ENCODE data around the gene PTPRG.

The PTPRG gene

DNA sequence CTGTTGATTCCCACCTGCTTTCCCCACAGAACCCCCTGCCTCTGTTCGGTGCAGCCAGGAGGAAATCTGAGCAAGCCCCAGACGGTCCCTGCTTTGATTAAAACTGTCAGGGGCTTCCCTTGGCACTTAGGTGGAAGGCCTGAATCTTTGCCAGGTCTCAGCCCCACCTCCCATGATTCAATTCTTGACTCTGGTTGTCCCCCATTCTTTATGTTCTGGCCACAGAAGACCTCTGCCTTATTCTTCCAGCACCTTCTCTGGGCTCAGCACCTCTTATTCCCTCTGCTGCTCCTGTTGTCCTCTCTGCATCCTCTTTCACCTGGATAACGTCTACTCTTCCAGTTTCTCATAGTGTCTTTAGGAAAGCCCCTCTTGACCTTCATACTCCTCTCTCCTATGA is 349.4 kb downstream of the PTPRG start:
- no peaks in the 10 kb centered on the region for H3K9me3 ChIP-seq (ENCODE audit: control insufficient read depth, insufficient read depth, low read depth, low read length)
- peaks cover 39% of the 10 kb centered on the region for H3K4me1 ChIP-seq (ENCODE audit: control insufficient read depth, insufficient read depth, low read length)
- H3K36me3 ChIP-seq (ENCODE audit: control insufficient read depth, insufficient read depth, low read length): no peaks in the 10 kb centered on the region
- no peaks in the 10 kb centered on the region for H3K27me3 ChIP-seq (ENCODE audit: control insufficient read depth, insufficient read depth, low read length)
- H3K9ac ChIP-seq (ENCODE audit: low read length): no peak overlapping the region
- no peak overlapping the region for H3K27ac ChIP-seq (ENCODE audit: low read depth, low read length)
- H3K4me3 ChIP-seq (ENCODE audit: low read depth, low read length): no peak overlapping the region

DNA sequence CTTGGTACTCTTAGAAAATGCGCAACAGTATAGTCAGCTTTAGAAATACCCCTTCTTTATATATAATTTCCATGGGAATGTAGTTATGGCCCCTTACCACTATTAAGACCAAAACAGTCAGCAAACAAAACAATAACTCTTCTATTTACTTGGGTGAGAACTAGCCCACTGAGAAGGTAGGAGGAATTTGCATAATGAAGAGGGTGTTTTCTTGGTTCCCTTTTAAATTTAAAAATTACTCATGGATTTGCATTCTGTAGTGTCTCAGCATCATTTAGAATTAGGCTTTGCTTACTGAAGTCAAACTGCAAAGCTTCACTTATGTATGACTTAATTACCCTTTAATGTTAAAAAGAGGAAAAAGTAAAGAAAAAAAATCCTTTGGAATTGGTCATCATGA is 350.8 kb downstream of the PTPRG start:
- H3K9ac ChIP-seq (ENCODE audit: low read length): no peak overlapping the region
- no peaks in the 10 kb centered on the region for H3K9me3 ChIP-seq (ENCODE audit: control insufficient read depth, insufficient read depth, low read depth, low read length)
- H3K36me3 ChIP-seq (ENCODE audit: control insufficient read depth, insufficient read depth, low read length): no peaks in the 10 kb centered on the region
- H3K4me1 ChIP-seq (ENCODE audit: control insufficient read depth, insufficient read depth, low read length): peaks cover 48% of the 10 kb centered on the region
- H3K27me3 ChIP-seq (ENCODE audit: control insufficient read depth, insufficient read depth, low read length): no peaks in the 10 kb centered on the region
- no peak overlapping the region for H3K4me3 ChIP-seq (ENCODE audit: low read depth, low read length)
- H3K27ac ChIP-seq (ENCODE audit: low read depth, low read length): no peak overlapping the region

DNA sequence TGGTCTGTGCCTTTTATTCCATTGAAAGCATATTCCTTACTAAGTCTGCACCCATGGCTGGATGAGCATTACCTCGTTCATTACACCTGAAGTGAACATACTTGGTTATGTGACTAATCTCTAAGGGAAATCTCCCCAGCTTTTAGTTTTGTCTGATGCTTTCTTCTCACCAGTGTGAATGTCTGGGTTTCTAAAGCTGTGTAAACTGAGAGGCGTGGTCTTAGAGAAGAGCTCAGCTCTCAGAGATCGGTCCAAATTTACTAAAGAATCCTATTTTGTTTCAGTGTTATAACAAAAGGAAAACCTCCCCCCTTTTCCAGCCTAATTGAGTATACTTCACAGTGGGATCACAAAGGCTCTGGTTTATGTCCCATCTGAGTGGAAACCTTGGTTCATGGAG is 352.3 kb downstream of the PTPRG start:
- Histone ChIP-seq H3K36me3 (ENCODE audit: control insufficient read depth, insufficient read depth, low read length) (no peaks in the 10 kb centered on the region), H3K27me3 (ENCODE audit: control insufficient read depth, insufficient read depth, low read length) (no peaks in the 10 kb centered on the region), H3K4me3 (ENCODE audit: low read depth, low read length) (no peak overlapping the region), H3K9me3 (ENCODE audit: control insufficient read depth, insufficient read depth, low read depth, low read length) (no peaks in the 10 kb centered on the region), H3K27ac (ENCODE audit: low read depth, low read length) (no peak overlapping the region), H3K4me1 (ENCODE audit: control insufficient read depth, insufficient read depth, low read length) (peaks cover 63% of the 10 kb centered on the region), H3K9ac (ENCODE audit: low read length) (no peak overlapping the region)

GRCh38 chr3:61914276-61914675 is 352.9 kb downstream of the PTPRG start:
- Histone ChIP-seq H3K4me3 (ENCODE audit: low read depth, low read length) (no peak overlapping the region), H3K27me3 (ENCODE audit: control insufficient read depth, insufficient read depth, low read length) (no peaks in the 10 kb centered on the region), H3K27ac (ENCODE audit: low read depth, low read length) (no peak overlapping the region), H3K9me3 (ENCODE audit: control insufficient read depth, insufficient read depth, low read depth, low read length) (no peaks in the 10 kb centered on the region), H3K36me3 (ENCODE audit: control insufficient read depth, insufficient read depth, low read length) (no peaks in the 10 kb centered on the region), H3K4me1 (ENCODE audit: control insufficient read depth, insufficient read depth, low read length) (peaks cover 69% of the 10 kb centered on the region), H3K9ac (ENCODE audit: low read length) (no peak overlapping the region)

DNA sequence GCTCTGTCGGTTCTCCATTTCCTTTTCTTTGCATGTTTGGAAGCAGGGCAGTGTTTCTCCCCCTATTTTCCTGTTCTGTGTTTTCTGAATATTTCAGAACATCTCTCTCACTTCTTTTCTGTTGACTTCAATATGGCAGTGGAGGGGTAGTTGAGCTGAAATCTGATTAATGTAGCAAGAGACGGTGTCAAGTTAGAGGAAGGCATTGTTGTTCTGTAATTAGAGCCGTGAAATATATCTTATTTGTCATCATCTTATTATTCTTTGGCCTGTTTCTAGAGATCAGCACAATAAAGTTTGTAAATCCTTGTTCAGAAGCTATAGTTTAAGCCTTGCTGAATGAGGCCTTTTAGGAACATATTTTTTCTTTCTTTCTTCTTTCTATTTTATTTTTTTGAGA is 353.9 kb downstream of the PTPRG start:
- Histone ChIP-seq H3K9ac (ENCODE audit: low read length) (no peak overlapping the region), H3K36me3 (ENCODE audit: control insufficient read depth, insufficient read depth, low read length) (no peaks in the 10 kb centered on the region), H3K4me1 (ENCODE audit: control insufficient read depth, insufficient read depth, low read length) (peaks cover 66% of the 10 kb centered on the region), H3K4me3 (ENCODE audit: low read depth, low read length) (no peak overlapping the region), H3K27me3 (ENCODE audit: control insufficient read depth, insufficient read depth, low read length) (no peaks in the 10 kb centered on the region), H3K27ac (ENCODE audit: low read depth, low read length) (no peak overlapping the region), H3K9me3 (ENCODE audit: control insufficient read depth, insufficient read depth, low read depth, low read length) (no peaks in the 10 kb centered on the region)

GRCh38 chr3:61919371-61919770 is 358.0 kb downstream of the PTPRG start:
- Histone ChIP-seq H3K27ac (ENCODE audit: low read depth, low read length) (no peak overlapping the region), H3K9me3 (ENCODE audit: control insufficient read depth, insufficient read depth, low read depth, low read length) (no peaks in the 10 kb centered on the region), H3K4me3 (ENCODE audit: low read depth, low read length) (no peak overlapping the region), H3K36me3 (ENCODE audit: control insufficient read depth, insufficient read depth, low read length) (no peaks in the 10 kb centered on the region), H3K27me3 (ENCODE audit: control insufficient read depth, insufficient read depth, low read length) (no peaks in the 10 kb centered on the region), H3K9ac (ENCODE audit: low read length) (no peak overlapping the region), H3K4me1 (ENCODE audit: control insufficient read depth, insufficient read depth, low read length) (peaks cover 46% of the 10 kb centered on the region)

GRCh38 chr3:61922118-61922517 is 360.7 kb downstream of the PTPRG start:
- no peak overlapping the region for H3K4me3 ChIP-seq (ENCODE audit: low read depth, low read length)
- peaks cover 43% of the 10 kb centered on the region for H3K4me1 ChIP-seq (ENCODE audit: control insufficient read depth, insufficient read depth, low read length)
- H3K27me3 ChIP-seq (ENCODE audit: control insufficient read depth, insufficient read depth, low read length): no peaks in the 10 kb centered on the region
- no peaks in the 10 kb centered on the region for H3K9me3 ChIP-seq (ENCODE audit: control insufficient read depth, insufficient read depth, low read depth, low read length)
- H3K36me3 ChIP-seq (ENCODE audit: control insufficient read depth, insufficient read depth, low read length): no peaks in the 10 kb centered on the region
- no peak overlapping the region for H3K27ac ChIP-seq (ENCODE audit: low read depth, low read length)
- H3K9ac ChIP-seq (ENCODE audit: low read length): no peak overlapping the region

- Histone ChIP-seq H3K27ac (ENCODE audit: low read depth, low read length) (no peak overlapping the region), H3K36me3 (ENCODE audit: control insufficient read depth, insufficient read depth, low read length) (no peaks in the 10 kb centered on the region), H3K9me3 (ENCODE audit: control insufficient read depth, insufficient read depth, low read depth, low read length) (no peaks in the 10 kb centered on the region), H3K27me3 (ENCODE audit: control insufficient read depth, insufficient read depth, low read length) (no peaks in the 10 kb centered on the region), H3K9ac (ENCODE audit: low read length) (no peak overlapping the region), H3K4me3 (ENCODE audit: low read depth, low read length) (no peak overlapping the region), H3K4me1 (ENCODE audit: control insufficient read depth, insufficient read depth, low read length) (peaks cover 30% of the 10 kb centered on the region)
Observed at GRCh38 chr3:61924090-61924735, 362.8 kb downstream of the PTPRG start.

- H3K4me1 ChIP-seq (ENCODE audit: control insufficient read depth, insufficient read depth, low read length): peaks cover 28% of the 10 kb centered on the region
- no peaks in the 10 kb centered on the region for H3K36me3 ChIP-seq (ENCODE audit: control insufficient read depth, insufficient read depth, low read length)
- H3K9me3 ChIP-seq (ENCODE audit: control insufficient read depth, insufficient read depth, low read depth, low read length): no peaks in the 10 kb centered on the region
- H3K27ac ChIP-seq (ENCODE audit: low read depth, low read length): no peak overlapping the region
- H3K9ac ChIP-seq (ENCODE audit: low read length): no peak overlapping the region
- H3K27me3 ChIP-seq (ENCODE audit: control insufficient read depth, insufficient read depth, low read length): no peaks in the 10 kb centered on the region
- H3K4me3 ChIP-seq (ENCODE audit: low read depth, low read length): no peak overlapping the region
Observed at GRCh38 chr3:61924991-61925390, 363.6 kb downstream of the PTPRG start.

- H3K4me3 ChIP-seq (ENCODE audit: low read depth, low read length): no peak overlapping the region
Observed at GRCh38 chr3:61925721-61926120, 364.4 kb downstream of the PTPRG start.

DNA sequence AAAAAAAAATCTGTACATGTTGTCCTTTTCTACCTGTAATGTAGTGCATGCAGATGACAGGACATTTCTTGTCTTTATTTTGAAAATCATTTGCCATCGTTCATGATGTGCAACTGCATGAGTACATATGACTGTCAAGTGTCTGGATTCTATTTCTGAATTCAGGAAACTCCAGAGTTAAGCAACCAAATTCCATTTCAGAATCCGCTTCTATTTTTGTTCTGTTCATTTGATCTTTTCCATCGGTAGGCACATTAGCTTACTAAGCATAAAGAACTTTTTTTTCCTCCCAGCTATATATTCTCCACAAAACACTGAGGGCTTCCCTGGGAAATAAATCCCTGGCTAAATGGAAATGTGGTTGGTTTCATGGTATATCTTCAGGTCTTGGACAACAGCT is 365.6 kb downstream of the PTPRG start:
- Histone ChIP-seq H3K9ac (ENCODE audit: low read length) (no peak overlapping the region), H3K4me1 (ENCODE audit: control insufficient read depth, insufficient read depth, low read length) (peaks cover 29% of the 10 kb centered on the region), H3K9me3 (ENCODE audit: control insufficient read depth, insufficient read depth, low read depth, low read length) (no peaks in the 10 kb centered on the region), H3K36me3 (ENCODE audit: control insufficient read depth, insufficient read depth, low read length) (no peaks in the 10 kb centered on the region), H3K27me3 (ENCODE audit: control insufficient read depth, insufficient read depth, low read length) (no peaks in the 10 kb centered on the region), H3K27ac (ENCODE audit: low read depth, low read length) (no peak overlapping the region), H3K4me3 (ENCODE audit: low read depth, low read length) (no peak overlapping the region)

More at GRCh38 chr3:61925721-61926120, 364.4 kb downstream of the PTPRG start:
- H3K36me3 ChIP-seq (ENCODE audit: control insufficient read depth, insufficient read depth, low read length): no peaks in the 10 kb centered on the region
- no peak overlapping the region for H3K9ac ChIP-seq (ENCODE audit: low read length)
- H3K27me3 ChIP-seq (ENCODE audit: control insufficient read depth, insufficient read depth, low read length): no peaks in the 10 kb centered on the region
- peaks cover 28% of the 10 kb centered on the region for H3K4me1 ChIP-seq (ENCODE audit: control insufficient read depth, insufficient read depth, low read length)
- no peaks in the 10 kb centered on the region for H3K9me3 ChIP-seq (ENCODE audit: control insufficient read depth, insufficient read depth, low read depth, low read length)
- no peak overlapping the region for H3K27ac ChIP-seq (ENCODE audit: low read depth, low read length)

DNA sequence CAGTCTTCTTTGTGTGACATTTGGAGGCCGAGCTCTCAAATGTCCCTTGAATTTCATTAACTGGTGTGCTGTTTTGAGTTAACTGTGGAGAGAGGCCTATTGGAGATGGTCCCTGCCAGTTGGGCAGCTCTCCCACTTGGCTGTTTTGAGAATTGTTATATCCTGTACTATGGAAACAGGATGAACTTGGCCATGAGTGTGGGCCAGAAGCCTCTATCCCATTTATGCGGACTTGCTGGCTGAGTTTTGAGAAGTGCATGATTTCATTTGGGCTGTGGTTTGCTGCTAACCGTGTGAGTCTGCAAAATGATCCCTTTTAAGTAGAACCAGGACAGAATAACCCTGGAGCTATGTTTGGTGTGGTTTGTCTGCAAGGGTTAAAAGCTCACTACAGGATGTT is 366.0 kb downstream of the PTPRG start:
- Histone ChIP-seq H3K27ac (ENCODE audit: low read depth, low read length) (no peak overlapping the region), H3K4me1 (ENCODE audit: control insufficient read depth, insufficient read depth, low read length) (peaks cover 25% of the 10 kb centered on the region), H3K9ac (ENCODE audit: low read length) (no peak overlapping the region)

More for the DNA sequence above, 366.0 kb downstream of the PTPRG start:
- no peaks in the 10 kb centered on the region for H3K27me3 ChIP-seq (ENCODE audit: control insufficient read depth, insufficient read depth, low read length)
- H3K9me3 ChIP-seq (ENCODE audit: control insufficient read depth, insufficient read depth, low read depth, low read length): no peaks in the 10 kb centered on the region
- H3K36me3 ChIP-seq (ENCODE audit: control insufficient read depth, insufficient read depth, low read length): no peaks in the 10 kb centered on the region
- H3K4me3 ChIP-seq (ENCODE audit: low read depth, low read length): no peak overlapping the region

All from HUES6 (cell line).